GM12892 (cell line): Measurements from ENCODE around the gene IGFL3.

Source experiments
- POLR2A ChIP-seq: IDR thresholded peaks from 2 replicates; pipeline ENCODE4 v1.6.1; 2011; ENCODE audit warnings: low read depth, low read length, control low read depth
- POLR2AphosphoS5 ChIP-seq: IDR thresholded peaks from 2 replicates; pipeline ENCODE4 v1.6.1; 2011; ENCODE audit warnings: low read depth, low read length, control low read depth

- TF ChIP-seq POLR2A (no peak), POLR2AphosphoS5 (no peak)
These were observed 1.6 kb upstream of the IGFL3 start for GRCh38 chr19:46126086-46126580.
